HG03565 (cell line): ENCODE data around the gene KCNN4.

Source experiments
- ATAC-seq: cut with Tn5 transposase; IDR thresholded peaks from one replicate; pipeline ENCODE4 v1.9.1; 2021; ENCODE audit warnings: mild to moderate bottlenecking, moderate library complexity; ENCODE audit not compliant: unreplicated experiment

KCNN4 gene

DNA sequence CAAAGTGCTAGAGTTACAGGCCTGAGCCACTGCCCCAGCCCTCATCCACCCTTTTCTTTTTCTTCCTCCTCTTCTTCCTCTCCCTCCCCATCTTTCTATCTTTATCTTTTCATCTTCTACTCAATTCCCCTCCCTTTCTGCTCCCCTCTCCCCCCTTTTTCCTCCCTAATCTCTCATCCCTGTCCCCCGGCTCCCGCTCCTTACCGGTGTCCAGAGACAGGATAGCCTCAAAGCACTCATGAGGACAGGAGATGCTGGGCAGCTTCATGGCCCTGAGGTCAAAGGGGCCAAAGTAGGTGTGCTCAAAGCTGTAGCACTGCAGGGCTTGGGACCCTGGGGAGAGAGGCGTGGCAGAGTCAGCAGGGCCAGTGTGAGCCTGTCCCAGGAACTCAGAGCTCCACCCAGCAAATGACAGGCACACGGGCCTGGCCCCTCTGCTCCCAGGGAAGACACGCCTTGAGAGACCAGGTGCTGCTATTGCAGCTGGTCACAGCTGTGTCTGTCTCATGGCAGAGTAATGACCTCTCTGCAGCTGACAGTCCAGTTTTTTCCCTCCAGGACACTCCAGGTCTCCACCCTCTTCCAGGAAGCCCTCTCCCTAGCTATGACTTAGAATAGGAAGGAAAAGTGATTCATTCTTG is 18.8 kb upstream of the KCNN4 start:
- no peak for ATAC-seq

DNA sequence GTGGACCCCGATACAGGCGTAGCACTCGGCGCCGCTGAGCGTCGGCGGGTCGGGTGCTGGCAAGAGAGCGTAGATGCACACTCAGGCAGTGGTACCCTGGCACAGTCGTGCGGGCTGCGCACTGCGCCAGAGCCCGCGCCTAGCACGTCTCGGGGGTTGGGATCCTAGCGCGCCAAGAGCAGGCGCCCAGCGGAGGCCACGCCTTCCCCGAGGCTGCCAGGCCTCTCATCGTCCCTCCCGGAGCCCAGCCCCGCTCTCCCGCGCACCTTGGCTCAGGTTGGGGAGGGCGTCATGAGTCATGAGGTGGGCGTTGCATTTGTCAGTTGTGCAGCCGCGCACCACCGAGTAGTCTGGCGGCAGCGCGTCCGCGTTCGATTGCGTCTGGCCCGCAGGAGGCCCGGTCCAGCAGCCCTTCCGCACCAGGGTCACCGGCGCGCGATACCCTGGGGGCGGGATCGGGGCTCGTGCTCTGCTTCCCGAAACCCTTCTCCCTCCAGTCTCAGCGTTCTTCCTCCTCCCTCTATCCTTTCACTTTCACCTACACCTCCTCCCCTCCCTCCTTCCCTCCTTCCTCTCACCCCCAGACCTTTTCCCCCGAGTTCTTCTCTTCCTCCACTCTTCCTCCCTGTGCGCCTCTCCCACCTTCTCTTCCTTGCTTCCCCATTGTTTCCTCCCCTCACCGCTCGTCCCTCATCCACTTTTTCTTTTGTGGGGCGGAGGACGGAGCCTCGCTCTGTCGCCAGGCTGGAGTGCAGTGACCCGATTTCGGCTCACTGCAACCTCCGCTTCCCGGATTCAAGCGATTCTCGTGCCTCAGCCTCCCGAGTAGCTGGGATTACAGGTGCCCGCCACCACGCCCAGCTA is 18.0 kb upstream of the KCNN4 start:
- ATAC-seq = no peak

DNA sequence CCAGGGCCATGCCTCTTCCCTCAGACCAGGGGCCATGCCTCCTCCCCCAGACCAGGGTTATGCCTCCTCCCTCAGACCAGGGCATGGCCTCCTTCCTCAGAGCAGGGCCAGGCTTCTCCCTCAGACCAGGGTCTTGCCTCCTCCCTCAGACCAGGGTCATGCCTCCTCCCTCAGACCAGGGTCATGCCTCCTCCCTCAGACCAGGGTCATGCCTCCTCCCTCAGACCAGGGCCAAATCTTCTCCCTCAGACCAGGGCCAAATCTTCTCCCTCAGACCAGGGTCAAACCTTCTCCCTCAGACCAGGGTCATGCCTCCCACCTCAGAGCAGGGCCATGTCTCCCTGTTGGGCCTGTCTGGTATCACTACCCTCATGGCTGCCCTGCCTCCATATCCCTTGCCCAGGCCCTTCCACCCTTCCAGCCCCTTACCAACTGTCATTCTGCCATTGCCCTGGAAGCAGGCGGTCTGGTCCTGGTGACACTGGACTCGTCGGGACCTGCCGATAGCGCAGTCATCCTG is 17.3 kb upstream of the KCNN4 start:
- ATAC-seq = no peak

DNA sequence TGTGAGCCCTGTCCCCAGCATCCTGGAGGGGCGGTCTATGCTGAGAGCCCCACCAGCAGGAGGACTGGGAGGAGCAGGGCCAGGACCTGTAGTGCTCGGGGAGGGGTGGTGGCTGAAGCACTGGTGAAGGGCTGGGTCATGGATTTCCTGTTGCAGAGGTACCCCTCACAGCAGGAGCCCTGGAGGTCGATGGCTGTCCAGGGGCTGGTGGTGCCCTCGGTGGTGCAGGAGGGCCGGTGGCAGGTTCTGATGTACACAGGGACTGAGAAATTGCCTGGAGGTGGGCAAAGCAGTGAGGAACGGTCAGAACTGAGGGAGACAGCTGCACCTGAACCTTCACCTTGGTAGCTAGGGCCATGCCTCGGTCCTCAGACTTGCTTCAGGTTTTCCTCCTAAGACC is 16.8 kb upstream of the KCNN4 start:
- no peak for ATAC-seq

DNA sequence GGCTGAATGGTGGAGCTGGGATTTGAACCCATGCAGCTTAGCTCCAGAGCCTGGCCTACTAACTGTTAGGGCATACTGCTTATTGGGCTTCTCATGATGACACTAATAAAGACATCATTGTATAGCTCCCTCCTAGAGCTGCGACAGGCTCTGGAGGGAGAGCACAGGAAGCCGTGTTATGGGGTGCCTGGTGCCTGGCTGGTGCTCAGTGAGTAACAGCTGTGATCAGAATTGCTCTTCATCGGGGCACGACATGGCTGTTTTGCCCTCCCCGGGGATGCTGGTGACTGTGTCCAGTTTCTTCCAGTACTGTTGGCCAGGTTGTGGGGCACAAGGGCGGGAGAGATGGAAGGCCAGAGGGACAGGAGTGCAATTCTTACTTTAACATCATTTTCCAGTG is 16.3 kb upstream of the KCNN4 start:
- no peak for ATAC-seq

DNA sequence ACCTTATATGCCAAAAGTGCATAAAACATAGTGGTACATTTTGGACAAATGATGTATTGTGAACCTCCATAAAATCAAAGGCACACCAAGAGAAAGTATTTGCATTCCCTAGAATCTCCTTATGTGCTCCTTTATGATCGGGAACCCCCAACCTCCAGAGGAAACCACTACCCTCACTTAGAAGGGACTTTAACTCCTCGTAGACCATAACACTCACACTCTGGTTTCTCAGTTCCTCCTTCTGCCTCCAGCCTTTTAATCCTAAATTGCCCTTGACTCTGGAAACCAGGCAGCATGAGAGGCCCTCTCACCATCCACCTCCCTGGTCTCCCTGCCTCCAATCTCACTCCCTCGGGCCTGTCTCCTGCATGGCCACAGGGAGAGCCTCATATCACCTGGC is 9.8 kb upstream of the KCNN4 start:
- no peak for ATAC-seq

DNA sequence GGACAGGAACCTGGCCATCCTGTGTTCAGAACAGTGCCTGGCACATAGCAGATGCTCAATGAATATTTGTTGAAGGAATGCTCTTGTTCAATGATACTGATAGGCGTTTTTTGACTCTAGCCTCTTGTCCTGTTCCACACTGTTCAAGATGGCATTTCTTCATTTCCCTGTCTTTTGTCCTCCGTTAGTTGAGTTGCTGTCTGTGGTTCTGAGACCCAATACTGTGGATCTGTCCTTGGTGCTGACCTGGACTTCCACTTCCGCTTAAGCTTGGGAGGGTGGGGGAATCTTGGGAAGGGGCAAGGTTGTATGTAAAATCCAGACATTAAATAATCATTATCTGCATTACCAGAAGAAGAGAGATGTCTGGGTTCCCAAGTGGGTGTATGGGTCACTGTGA is 8.3 kb upstream of the KCNN4 start:
- no peak for ATAC-seq

DNA sequence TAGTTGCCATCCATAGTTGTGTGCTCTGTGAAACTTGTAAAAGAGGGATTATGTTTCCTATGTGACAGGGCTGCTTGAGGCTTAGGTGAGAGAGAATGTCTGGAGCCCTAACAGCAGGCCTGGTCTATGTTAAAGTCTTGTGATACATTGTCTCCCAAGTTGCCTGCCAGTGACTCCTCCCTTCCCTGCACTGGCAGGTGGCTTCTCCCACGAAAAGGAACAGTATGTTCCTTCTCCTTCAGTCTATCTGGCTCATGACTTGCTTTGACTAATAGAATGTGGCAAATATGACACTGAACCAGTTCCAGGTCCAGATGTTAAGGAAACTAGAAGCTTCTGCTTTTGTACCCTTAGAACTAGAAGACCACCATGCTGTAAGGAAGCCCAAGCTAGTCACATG is 5.9 kb upstream of the KCNN4 start:
- no peak for ATAC-seq

DNA sequence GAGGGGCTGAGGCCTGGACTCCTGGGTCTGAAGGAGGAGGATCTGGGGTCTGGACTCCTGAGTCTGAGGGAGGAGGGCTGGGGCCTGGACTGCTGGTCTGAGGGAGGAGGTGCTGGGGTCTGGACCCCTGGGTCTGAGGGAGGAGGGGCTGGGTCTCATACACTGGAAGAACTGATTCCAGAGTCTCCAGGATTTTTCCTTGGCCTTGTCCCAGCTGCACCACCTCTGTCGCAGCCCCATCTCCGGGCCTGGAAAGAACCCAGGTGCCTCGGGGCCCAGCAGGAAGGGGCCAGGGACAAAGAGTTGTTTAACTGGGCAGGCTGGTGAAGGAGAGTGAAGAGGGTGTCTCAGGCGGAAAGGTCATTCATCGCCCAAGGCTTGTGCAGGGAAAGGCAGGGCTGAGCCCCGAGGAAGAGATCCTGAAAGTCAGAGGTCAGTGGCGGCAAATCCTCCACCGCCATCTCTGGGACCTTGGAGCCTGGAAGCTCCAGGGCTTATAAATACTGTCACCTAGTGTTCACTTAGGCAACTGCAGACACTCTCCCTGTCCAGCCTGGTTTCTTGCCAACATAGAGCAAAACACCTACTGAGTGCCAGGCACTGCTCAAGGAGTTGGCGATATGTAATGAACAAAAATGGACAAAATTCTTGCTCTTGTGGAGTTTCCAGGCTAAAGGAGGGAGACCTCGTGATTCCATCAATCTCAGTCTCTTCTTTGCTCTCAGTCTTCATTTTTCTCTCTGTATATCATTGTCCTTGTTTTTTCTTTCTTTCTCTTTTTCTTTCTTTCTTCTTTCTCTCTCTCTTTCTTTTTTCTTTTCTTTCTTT is 4.4 kb upstream of the KCNN4 start:
- ATAC-seq = no peak

DNA sequence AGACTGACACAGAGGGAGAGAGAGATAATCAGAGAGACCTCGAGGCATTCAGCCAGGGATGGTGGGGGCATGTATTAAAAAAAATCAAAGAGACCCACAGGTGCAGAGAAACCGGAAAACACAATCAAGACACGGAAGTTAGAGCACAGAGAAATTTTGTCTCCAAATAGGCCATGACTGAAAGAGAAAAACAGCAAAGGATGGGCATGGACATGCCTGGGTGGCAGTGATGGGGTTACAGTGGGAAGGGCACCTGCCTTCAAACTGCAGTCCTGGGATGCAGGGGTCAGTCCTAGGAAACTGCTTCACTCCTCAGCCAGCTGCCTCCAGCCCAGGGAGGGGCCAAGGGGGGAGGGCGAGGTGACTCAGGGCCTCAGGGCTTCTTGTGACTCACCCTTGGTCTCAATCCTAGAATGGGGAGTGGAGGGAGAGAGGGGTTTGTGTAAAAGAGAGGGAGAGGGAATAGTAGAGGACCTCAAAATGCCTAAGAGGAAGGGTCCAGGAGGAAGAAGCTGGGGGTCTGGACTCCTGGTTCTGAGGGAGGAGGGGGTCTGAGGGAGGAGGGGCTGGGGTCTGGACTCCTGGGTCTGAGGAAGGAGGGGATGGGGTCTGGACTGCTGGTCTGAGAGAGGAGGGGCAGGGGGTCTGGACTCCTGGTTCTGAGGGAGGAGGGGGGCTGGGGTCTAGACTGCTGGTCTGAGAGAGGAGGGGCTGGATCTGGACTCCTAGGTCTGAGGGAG is 3.6 kb upstream of the KCNN4 start:
- no peak for ATAC-seq

DNA sequence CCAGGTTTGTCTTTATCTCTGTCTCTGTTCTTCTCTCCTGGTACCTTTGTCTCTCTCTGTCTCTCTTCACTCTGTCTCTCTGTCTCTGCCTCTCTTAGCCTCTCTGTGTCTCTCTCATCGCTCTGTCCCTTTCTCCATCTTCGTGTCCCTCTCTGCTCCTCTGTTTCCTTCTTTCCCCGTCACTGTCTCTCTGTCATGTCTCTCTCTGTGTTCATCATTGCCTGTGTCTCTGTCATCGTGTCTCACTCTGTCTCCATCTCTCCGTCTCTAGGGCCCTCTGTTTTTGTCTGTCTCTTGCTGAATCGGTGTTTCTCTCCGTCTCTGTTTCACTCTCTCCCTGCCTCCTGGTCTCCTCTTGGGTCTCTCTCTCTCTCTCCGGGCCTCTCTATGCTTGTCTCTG is 2.9 kb upstream of the KCNN4 start:
- no peak for ATAC-seq

DNA sequence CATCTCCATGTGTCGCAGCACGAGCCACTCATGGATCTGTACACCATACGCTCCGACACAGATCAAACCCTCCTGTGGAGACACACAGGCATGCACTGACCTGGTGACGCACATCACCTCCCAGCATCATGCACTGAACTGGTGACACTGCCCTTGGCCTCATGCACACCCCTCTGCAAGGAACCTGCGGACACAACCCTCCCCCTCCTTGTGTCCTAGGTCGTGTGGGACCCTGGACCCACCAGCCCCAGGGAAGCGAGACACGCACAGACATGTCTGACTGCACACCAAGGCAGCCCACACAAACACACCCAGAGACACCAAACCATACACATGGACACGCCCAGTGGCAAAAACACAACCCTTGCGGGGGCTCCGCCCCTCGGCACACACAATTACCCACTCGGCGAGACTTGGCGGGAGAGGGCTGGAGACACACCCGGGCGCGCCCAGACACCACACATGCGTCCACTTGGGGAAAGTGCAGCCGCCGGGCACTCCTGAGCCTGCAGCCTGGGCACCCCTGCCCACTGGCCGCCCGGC is 2.0 kb upstream of the KCNN4 start:
- no peak for ATAC-seq

DNA sequence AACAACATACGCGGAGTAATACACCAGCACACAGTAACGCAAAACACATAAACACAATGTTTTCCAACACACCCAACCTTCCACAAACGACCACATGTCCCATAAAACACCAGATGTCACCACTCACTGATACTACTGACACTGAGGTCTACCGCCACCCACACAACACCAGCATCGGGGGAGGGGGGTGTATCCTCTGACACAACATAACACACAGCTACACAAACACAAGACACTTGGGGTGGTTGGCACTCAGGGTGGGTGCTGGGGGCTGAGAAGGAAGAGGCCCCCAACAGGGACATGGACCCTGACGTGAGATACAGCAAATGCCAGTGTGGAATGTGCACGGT is 1.5 kb upstream of the KCNN4 start:
- no peak for ATAC-seq

DNA sequence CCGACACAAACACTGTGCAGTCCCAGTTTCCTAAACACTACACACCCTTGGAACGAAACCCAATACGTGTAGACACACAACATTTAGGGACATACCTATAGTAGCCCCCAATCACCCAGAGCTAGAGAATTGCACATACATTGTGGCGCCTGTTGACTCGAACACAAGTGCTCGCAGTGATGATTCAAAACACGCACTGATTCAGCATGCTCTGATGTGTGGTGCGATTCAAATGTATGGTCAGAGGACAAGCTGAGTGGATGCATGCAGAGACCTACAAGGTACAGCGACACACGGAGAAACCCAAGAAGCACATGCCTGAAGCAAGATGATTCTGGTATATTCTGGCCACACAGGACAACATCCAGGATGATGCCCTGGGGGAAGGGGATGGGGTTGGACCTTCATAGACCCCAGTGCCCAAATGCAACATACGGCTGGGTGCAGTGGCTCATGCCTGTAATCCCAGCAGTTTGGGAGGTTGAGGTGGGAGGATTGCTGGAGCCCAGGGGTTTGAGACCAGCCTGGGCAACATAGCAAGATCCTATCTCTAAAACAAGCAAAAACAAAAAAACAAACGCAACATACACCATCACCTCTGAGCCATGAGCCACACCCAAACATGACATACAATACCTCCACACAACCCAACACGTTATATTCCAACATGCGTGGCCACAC is 997 bp upstream of the KCNN4 start:
- no peak for ATAC-seq

DNA sequence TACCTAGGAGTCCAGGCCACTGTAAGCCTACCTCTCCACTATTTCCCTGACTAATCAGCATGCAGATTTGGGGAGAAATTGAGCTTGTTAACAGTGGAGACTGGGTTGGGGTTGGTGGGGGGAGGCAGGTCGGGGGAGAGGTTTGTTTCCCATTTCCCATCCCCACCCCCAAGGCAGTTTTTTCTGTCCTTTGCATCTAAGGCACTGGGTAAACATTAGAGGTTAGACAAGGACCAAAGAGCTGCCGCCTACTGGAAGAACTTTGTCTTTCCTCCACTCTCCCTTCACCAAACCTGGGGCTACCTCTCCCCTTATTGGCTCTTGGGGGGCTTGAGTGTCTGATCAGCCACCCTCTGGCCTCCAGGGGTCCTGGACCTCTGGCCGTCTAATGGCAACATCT is 953 bp downstream of the KCNN4 start:
- ATAC-seq = no peak

DNA sequence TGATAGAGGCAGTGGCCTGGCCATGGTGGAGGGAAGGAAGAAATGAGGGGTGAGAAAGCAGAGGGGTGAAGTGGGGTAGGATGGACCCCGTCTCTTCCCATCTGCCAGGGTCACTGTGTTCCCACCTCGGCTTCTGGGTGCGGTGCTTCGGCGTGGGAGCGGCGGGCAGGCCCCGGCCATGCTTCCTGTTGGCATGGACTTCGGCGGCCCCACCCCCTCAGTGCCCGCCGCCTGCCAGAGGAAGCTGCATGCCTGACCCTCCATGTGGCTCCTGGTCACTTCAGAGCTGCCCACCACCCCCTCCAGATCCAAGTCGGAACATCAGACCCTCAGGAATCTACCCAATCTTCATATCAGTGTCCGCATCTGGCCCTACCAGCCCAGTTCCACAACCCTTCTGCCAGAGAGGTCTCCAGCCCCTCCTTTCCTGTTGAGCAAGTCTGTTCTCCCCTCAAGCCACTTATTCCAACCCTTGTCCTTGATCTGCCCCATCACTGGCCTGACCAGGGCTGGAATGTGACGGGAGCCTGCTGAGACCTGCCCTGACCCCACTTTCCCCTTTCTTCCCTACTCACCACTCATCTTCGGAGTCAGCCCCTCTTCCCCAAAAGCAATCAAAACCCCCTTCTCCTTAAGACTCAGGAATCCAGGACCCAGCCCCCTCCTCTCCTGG is 1.5 kb downstream of the KCNN4 start:
- ATAC-seq = no peak

DNA sequence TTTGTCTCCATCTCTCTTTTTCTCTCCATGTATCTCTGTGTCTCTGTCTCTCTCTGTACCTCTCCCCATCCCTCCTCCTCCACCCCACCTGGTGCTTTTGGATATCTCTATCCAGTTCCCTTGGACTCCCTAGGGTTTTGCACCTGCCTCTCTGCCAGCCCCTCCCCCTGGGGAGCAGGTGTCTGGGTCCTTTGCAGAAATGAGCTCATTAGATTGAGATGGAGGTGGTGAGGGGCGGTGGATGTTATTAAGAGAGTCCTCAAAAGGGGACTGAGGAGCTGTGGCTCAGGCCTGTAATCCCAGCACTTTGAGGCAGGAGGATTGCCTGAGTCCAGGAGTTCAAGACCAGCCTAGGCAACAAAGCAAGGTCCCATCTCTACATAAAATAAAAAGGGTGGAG is 2.1 kb downstream of the KCNN4 start:
- no peak for ATAC-seq

DNA sequence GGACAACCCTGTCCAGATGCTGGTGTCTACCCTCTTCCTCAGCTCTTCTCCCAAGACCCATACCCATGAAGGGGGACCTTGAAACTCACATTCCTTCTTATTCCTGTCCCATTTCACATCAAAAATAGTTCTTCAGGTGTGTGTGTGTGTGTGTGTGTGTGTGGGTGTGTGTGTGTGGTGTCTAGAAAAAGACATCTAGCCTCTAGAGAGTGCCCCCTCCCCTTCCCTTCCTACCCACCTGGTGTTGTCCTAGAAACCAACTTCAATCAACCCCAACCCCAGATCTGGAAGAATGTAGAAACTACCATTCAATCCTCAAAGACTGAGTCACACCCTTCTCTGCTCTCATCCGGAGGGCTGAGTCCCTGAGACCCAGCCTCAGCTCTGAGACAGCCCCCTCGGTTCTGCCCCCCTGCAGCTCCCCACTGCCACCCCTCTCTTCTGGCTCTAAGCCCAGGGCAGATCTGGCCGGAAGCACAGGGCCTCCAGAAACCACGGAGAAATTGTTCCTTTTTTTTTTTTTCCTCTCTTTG is 3.5 kb downstream of the KCNN4 start:
- ATAC-seq = no peak

DNA sequence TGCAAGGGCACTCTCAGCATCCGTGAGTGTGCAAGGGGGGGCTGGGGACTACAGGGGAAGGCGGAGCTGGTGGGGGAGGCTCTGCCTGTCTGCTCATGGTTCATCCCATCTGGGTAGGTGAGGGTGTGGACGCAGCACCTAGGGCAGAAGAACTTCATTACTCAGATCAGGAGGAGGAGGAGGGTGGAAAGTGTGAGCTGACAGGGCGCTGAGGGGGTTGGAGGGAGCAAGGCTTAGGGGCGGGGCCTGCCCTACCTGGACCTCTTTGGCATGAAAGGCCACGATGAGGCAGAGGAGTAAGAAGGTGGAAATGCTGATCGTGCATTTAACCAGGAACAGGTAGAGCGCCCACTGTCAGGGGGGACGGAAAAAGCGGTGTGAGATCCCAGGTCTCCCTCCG is 4.5 kb downstream of the KCNN4 start:
- no peak for ATAC-seq
